ENCODE measurements around the gene LBR.
A peak's percentile ranks its signal among the peaks of the same experiment; 100 is the strongest.
"Not testable (repeated sequence)": the region's sequence is repeated elsewhere in the genome, so short reads cannot be mapped to it uniquely, and the experiment has no call there.

The LBR gene

GRCh38 chr1:225427235-225428067 lies at the start of gene LBR:
TSS of gene LBR (minus strand) at chr1:225428038. CDS start at chr1:225424075, 3,963 bp downstream.
- DNase-seq (ENCODE audit: low spot score): no peak

- no peak for DNase-seq (ENCODE audit: low spot score)
Observed at GRCh38 chr1:225477296-225477911, 49.6 kb upstream of the LBR start.

- DNase-seq (ENCODE audit: low spot score): no peak
Observed at GRCh38 chr1:225476538-225476988, 48.7 kb upstream of the LBR start.

GRCh38 chr1:225476100-225476511 lies 48.3 kb upstream of the LBR start:
- no peak for DNase-seq (ENCODE audit: low spot score)

GRCh38 chr1:225474986-225475820 lies 47.4 kb upstream of the LBR start:
- DNase-seq (ENCODE audit: low spot score): peak; percentile 72

GRCh38 chr1:225474439-225474985 lies 46.7 kb upstream of the LBR start:
- DNase-seq (ENCODE audit: low spot score): no peak

- DNase-seq (ENCODE audit: low spot score): not testable (repeated sequence)
Observed at GRCh38 chr1:225473676-225474438, 46.0 kb upstream of the LBR start.

GRCh38 chr1:225473266-225473665 lies 45.4 kb upstream of the LBR start:
- DNase-seq (ENCODE audit: low spot score): peak; percentile 27

- no peak for DNase-seq (ENCODE audit: low spot score)
Observed at GRCh38 chr1:225471453-225472301, 43.8 kb upstream of the LBR start.

- DNase-seq (ENCODE audit: low spot score): no peak
Observed at GRCh38 chr1:225471109-225471452, 43.2 kb upstream of the LBR start.

- DNase-seq (ENCODE audit: low spot score): no peak
Observed at GRCh38 chr1:225470211-225471108, 42.6 kb upstream of the LBR start.

GRCh38 chr1:225469051-225469450 lies 41.2 kb upstream of the LBR start:
- DNase-seq (ENCODE audit: low spot score): no peak

GRCh38 chr1:225468270-225469020 lies 40.6 kb upstream of the LBR start:
- no peak for DNase-seq (ENCODE audit: low spot score)

GRCh38 chr1:225467193-225468020 lies 39.6 kb upstream of the LBR start:
- DNase-seq (ENCODE audit: low spot score): peak; percentile 97

- DNase-seq (ENCODE audit: low spot score): no peak
Observed at GRCh38 chr1:225466848-225467192, 39.0 kb upstream of the LBR start.

- DNase-seq (ENCODE audit: low spot score): no peak
Observed at GRCh38 chr1:225465793-225466517, 38.1 kb upstream of the LBR start.

Measured in NAMALWA (cell line).